ENCODE results near the gene OPCML.

OPCML gene

DNA sequence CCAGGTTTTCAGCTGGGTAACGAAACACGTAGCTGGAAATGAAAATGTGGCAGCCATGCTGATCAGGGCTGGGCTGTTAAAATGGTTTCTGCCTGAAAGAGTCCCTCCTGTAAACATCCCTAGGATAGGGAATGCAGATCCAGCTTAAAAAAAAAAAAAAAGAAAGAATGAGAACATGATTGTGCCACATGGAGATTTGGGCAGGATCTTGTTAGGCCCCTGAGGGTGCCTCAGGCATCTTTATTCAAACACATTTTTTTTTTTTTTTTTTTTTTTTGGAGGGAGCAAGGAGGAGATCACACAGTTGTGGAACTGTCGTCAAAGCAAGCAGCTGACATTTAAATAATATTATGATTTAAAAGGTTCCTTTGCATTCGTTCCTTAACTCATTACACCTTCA is 900.3 kb downstream of the OPCML start:
- DNase-seq (ENCODE audit: low read depth, low spot score): no peak

DNA sequence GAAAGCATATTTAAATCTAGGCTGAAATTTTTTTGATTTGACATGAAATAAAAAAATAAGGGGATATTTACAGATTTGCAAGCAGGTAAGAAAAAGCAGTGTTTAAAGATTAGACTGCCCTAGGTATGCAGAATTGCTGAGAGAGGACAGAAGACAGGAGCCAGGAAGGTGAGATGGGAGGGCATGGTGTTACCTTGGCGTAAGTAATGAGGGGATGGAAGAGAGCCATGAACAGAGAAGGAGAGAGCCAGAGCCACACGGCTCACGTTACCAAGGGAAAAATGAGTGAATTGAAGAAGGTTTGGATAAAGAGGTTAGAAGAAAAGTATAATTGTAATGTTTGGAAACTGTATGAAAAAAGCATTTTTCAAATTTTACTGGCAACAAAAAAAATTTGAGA is 904.3 kb downstream of the OPCML start:
- no peak for DNase-seq (ENCODE audit: low read depth, low spot score)

- DNase-seq (ENCODE audit: low read depth, low spot score): no peak
These were observed 905.9 kb downstream of the OPCML start for GRCh38 chr11:132626446-132626845.

GRCh38 chr11:132623511-132623910 is 908.8 kb downstream of the OPCML start:
- DNase-seq (ENCODE audit: low read depth, low spot score): no peak

GRCh38 chr11:132621976-132622580 is 910.2 kb downstream of the OPCML start:
- DNase-seq (ENCODE audit: low read depth, low spot score): no peak

DNA sequence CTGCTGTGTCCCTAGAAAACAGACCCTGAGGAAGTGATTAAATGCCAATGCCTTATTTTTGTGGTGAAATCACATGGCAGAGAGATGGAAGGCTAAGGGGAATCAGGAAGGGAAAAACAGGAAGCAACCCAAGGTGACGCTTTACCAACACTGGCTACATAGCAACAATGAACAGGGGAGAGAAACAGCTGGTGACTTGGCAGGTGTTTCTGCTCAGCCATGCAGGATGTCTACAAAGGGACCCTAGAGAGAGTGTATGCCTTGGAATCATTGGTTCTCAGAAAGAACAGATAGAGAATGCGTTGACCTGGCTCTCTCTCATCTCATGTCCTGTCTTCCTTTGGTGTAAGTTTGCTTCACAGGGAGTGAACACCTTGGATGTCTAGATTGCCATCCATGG is 911.9 kb downstream of the OPCML start:
- no peak for DNase-seq (ENCODE audit: low read depth, low spot score)

DNA sequence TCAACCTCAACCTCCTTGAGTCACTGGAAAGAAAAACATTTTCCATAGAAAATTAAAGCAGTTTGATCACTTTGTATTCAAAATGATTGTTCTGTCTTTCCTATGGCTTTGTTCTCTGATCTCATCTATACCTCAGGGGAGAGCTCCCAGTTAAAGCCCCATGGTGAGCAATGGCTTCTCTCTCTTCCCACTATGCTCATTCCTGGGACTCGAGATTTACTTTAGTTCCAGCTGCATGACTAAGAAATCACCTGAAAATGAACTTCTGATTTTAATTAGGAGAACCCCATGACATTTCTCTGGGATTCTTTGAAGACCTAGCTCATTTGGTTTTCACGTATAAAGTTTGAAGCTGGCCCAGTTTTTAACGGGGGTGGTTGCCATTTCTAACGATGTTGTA is 921.5 kb downstream of the OPCML start:
- DNase-seq (ENCODE audit: low read depth, low spot score): no peak

DNA sequence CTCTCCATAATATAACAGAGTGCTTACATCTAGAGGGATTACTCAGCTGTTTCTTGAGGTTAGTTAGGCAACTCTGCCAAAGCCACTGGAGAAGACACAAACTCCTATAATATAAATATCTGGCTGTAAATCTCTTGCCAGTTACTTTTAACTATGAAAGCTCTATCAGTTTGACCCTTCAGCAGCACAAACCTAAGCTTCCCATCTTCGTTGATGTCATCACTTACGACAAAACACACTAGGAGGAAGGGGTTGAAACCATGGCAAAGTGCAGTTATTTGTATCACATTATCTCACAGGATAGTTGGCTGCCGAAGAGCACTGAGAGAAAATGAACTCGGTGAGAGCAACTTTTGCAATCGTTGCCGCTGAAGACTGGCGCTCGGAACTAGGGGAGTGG is 922.1 kb downstream of the OPCML start:
- DNase-seq (ENCODE audit: low read depth, low spot score): no peak

GRCh38 chr11:132607575-132607974 is 924.7 kb downstream of the OPCML start:
- DNase-seq (ENCODE audit: low read depth, low spot score): no peak

- no peak for DNase-seq (ENCODE audit: low read depth, low spot score)
These were observed 926.3 kb downstream of the OPCML start for GRCh38 chr11:132605825-132606570.

DNA sequence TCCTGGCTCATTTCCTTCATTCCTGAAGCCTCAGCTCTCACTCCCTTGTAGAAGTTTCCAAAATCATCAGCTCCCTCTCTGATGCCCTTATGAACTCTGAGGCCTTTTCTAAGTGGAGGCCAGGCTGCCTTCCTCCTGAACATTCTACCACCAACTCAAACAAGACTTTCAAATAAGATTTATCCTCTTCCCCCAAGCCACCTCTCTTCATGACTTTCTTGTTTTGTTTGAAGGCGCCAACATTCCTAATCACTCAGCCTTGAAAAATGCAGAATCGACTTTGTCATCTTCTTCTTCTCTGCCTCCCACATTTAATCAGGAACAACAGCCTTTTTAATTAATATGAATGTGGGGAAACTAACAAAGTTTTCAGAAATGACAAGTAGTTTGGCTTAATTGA is 927.9 kb downstream of the OPCML start:
- no peak for DNase-seq (ENCODE audit: low read depth, low spot score)

DNA sequence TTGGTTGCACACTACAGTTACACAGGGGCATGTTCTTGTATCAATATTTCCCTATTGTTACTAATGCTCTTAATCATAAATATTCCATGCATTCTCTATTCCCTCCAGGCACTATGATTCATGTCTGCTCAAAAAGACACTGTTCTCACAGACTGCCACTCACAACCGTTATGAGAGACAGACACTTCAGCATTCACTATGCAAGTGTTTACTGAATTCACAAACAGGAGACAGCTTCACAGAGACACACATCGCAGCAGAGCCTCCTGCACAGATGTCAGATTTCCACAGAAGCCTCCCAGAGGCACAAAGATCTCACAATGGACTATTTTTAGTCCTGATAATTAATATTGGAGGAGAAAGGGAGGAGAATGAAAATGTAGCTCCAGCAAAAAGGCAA is 930.4 kb downstream of the OPCML start:
- DNase-seq (ENCODE audit: low read depth, low spot score): no peak

DNA sequence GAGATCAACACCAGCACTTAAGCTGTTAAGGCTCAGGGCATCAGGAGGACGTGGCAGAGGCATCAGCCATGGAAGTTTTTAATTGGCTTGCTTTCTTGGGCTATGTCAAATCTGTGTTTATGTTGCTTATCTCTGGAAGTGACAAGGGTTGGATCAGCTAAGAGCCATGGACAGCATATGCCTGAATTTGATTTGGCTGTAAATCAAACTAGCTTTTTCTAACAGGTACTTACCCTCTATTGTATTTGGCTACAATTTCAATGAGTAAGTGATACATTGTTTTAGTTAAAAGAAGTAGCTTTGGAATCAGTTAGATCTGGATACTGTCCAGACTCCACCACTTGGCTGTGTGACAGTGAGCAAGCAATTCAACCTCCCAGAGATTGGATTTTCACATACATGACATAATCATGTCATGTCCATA is 936.6 kb downstream of the OPCML start:
- DNase-seq (ENCODE audit: low read depth, low spot score): no peak

DNA sequence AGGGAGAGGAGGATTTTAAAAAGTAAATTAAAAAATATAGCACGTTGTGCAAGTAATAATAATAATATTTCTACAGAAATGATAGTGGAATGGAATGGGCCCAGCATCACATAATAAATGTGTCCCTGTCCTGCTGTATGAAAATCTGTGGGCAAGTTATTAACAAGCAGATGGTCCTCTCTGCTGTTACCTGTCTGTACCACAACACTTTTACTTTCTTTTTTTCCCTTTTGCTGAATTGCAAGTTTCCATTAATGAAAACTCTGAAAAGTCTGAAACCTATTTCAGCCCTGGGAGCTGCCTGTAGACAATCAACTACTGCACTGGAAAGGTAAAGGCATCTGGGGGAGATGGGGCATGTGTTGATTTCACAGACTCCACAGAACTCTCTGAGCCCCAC is 937.1 kb downstream of the OPCML start:
- no peak for DNase-seq (ENCODE audit: low read depth, low spot score)

- DNase-seq (ENCODE audit: low read depth, low spot score): no peak
These were observed 941.3 kb downstream of the OPCML start for GRCh38 chr11:132590986-132591385.

- no peak for DNase-seq (ENCODE audit: low read depth, low spot score)
These were observed 941.7 kb downstream of the OPCML start for GRCh38 chr11:132590554-132590953.

DNA sequence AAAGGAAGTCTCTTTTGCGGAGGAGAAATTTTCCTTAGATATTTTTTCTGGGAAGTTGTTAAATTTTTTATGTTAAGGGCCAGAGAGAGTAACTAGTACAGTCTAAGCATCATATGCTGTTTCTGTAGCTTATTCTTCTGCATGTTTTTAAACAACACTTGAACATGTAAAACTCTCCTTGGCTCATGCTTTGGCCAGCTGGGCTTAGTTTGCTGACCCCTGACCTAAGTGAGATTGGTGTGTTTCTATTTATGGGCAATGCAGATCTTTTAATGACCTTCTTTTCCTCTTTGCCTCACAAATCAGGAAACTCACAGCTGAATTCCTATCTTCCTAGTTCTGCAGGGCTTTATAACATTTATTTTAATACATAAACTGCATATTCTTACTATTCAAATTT is 942.5 kb downstream of the OPCML start:
- DNase-seq (ENCODE audit: low read depth, low spot score): no peak

GRCh38 chr11:132588366-132588765 is 943.9 kb downstream of the OPCML start:
- DNase-seq (ENCODE audit: low read depth, low spot score): no peak

DNA sequence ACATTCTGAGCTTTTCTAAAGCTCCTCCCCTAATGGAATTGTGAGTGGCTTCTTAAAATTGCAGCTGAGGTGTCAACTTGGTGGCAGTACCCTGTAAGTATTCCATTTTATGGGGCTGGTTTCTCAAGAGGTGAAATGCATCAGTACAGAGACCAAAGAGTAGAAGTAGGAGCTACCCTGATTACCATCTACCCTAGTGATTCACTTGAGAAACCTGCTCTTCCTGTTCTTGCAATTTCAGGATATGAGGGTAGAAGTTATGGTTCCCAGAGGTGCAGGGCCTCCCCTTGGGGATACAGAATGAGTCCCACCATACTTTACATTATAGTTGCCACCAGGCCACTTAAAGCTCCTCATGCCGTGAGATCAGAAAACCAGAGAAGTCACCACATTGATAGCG is 944.6 kb downstream of the OPCML start:
- no peak for DNase-seq (ENCODE audit: low read depth, low spot score)

DNA sequence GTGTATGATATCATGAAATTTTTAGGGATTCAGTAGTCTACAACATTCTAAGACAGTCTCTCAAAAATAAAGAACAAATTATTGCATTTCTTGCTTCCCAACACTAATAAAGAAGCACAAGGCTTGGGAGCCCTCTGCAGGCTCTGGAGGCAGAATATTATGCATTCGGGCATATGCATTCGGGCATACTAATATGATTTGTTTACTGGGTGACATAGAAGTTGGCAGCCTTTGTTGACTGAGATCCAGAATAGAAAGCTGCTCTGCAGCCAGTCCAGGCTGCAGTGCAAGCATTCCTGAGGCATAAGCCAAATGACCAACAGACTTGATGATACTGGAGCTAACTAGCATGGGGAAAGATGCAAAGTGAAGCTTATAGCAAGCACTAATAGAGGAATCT is 945.5 kb downstream of the OPCML start:
- DNase-seq (ENCODE audit: low read depth, low spot score): no peak

- DNase-seq (ENCODE audit: low read depth, low spot score): no peak
These were observed 952.5 kb downstream of the OPCML start for GRCh38 chr11:132579634-132580327.

DNA sequence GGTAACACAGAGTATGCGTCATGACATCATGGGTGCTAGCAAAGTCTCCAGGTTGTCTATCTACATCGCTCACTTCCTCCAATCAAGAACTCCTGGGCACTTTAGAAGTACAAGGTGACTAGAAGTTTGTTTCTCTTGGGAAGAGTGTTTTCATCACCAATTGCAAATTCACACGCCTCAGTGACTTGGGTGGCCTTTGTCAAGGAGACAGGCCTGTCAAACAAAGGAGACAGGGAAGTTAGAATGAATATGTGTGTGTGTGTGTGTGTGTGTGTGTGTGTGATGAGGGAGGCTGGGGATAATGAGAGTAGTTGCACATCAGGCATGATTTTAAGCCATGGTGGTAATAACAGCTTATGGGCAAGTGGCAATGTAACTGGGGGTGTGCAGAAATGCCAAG is 953.2 kb downstream of the OPCML start:
- no peak for DNase-seq (ENCODE audit: low read depth, low spot score)

- DNase-seq (ENCODE audit: low read depth, low spot score): no peak
These were observed 953.7 kb downstream of the OPCML start for GRCh38 chr11:132578580-132578979.

All from brain pericyte (primary cell).